ENCODE measurements around the gene ZBTB16. TPM values are rescaled to one million over a fixed set of nuclear protein-coding genes. Genes with fewer than 3 reads are reported as not detected.

ZBTB16 gene
- polyA plus RNA-seq, 1 donor from 2014 or later = 0.45 TPM

- no peak overlapping the region for H3K27ac ChIP-seq (ENCODE audit: low read length)
- no peaks in the 10 kb centered on the region for H3K79me2 ChIP-seq (replicated peaks; ENCODE audit: insufficient read depth, low read length)
- H2AFZ ChIP-seq (ENCODE audit: low read depth, low read length) = no peak overlapping the region
- no peaks in the 10 kb centered on the region for H3K36me3 ChIP-seq (ENCODE audit: insufficient read depth, low read length)
- no peaks in the 10 kb centered on the region for H3F3A ChIP-seq (ENCODE audit: insufficient read depth, low read length, poor library complexity, severe bottlenecking)
- H3K9me2 ChIP-seq (ENCODE audit: insufficient read depth, low read length) = no peaks in the 10 kb centered on the region
- H4K20me1 ChIP-seq (ENCODE audit: insufficient read depth) = no peaks in the 10 kb centered on the region
- TF ChIP-seq, protein P1, sequence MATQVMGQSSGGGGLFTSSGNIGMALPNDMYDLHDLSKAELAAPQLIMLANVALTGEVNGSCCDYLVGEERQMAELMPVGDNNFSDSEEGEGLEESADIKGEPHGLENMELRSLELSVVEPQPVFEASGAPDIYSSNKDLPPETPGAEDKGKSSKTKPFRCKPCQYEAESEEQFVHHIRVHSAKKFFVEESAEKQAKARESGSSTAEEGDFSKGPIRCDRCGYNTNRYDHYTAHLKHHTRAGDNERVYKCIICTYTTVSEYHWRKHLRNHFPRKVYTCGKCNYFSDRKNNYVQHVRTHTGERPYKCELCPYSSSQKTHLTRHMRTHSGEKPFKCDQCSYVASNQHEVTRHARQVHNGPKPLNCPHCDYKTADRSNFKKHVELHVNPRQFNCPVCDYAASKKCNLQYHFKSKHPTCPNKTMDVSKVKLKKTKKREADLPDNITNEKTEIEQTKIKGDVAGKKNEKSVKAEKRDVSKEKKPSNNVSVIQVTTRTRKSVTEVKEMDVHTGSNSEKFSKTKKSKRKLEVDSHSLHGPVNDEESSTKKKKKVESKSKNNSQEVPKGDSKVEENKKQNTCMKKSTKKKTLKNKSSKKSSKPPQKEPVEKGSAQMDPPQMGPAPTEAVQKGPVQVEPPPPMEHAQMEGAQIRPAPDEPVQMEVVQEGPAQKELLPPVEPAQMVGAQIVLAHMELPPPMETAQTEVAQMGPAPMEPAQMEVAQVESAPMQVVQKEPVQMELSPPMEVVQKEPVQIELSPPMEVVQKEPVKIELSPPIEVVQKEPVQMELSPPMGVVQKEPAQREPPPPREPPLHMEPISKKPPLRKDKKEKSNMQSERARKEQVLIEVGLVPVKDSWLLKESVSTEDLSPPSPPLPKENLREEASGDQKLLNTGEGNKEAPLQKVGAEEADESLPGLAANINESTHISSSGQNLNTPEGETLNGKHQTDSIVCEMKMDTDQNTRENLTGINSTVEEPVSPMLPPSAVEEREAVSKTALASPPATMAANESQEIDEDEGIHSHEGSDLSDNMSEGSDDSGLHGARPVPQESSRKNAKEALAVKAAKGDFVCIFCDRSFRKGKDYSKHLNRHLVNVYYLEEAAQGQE (IDR thresholded peaks at IDR 0.05; ENCODE audit: borderline replicate concordance) = no peak
- no peak for TF ChIP-seq EZH2 (IDR thresholded peaks at IDR 0.05; ENCODE audit: borderline replicate concordance, insufficient read depth, low read length, poor library complexity, severe bottlenecking)
- TF ChIP-seq CTCF (IDR thresholded peaks at IDR 0.05; ENCODE audit: poor library complexity, severe bottlenecking) = no peak
- no peak for TF ChIP-seq EP300 (conservative IDR thresholded peaks at IDR 0.05; ENCODE audit: poor library complexity, severe bottlenecking)
- TF ChIP-seq SMC3 (conservative IDR thresholded peaks at IDR 0.05; ENCODE audit: poor library complexity) = no peak
- TF ChIP-seq TAF1 (IDR thresholded peaks at IDR 0.05; ENCODE audit: low read depth) = no peak
- TF ChIP-seq RAD21 (conservative IDR thresholded peaks at IDR 0.05) = no peak
- TF ChIP-seq POLR2AphosphoS5 (IDR thresholded peaks at IDR 0.05) = no peak
- no peak for TF ChIP-seq MXI1 (conservative IDR thresholded peaks at IDR 0.05; ENCODE audit: poor library complexity, severe bottlenecking)
- no peaks in the 10 kb centered on the region for H3K27me3 ChIP-seq (ENCODE audit: insufficient read depth, low read depth, low read length)
- H3K4me3 ChIP-seq (ENCODE audit: low read length) = no peak overlapping the region
- no peak overlapping the region for H3K9ac ChIP-seq (ENCODE audit: low read length)
- H3K9me3 ChIP-seq (ENCODE audit: low read length) = no peaks in the 10 kb centered on the region
- H3K4me2 ChIP-seq (ENCODE audit: low read length) = no peak overlapping the region
Measured at GRCh38 chr11:114017723-114018122, 41.8 kb upstream of the ZBTB16 start.

- no peaks in the 10 kb centered on the region for H3K9me3 ChIP-seq (ENCODE audit: low read length)
Measured at GRCh38 chr11:114019046-114019445, 40.5 kb upstream of the ZBTB16 start.

More at GRCh38 chr11:114019046-114019445, 40.5 kb upstream of the ZBTB16 start:
- no peaks in the 10 kb centered on the region for H3F3A ChIP-seq (ENCODE audit: insufficient read depth, low read length, poor library complexity, severe bottlenecking)
- H3K4me3 ChIP-seq (ENCODE audit: low read length) = no peak overlapping the region
- H3K27me3 ChIP-seq (ENCODE audit: insufficient read depth, low read depth, low read length) = no peaks in the 10 kb centered on the region
- no peak overlapping the region for H3K4me2 ChIP-seq (ENCODE audit: low read length)
- H3K79me2 ChIP-seq (replicated peaks; ENCODE audit: insufficient read depth, low read length) = no peaks in the 10 kb centered on the region
- H2AFZ ChIP-seq (ENCODE audit: low read depth, low read length) = no peak overlapping the region
- H3K9ac ChIP-seq (ENCODE audit: low read length) = no peak overlapping the region
- no peaks in the 10 kb centered on the region for H4K20me1 ChIP-seq (ENCODE audit: insufficient read depth)
- no peak for TF ChIP-seq POLR2AphosphoS5 (IDR thresholded peaks at IDR 0.05)
- TF ChIP-seq MXI1 (conservative IDR thresholded peaks at IDR 0.05; ENCODE audit: poor library complexity, severe bottlenecking) = no peak
- no peak for TF ChIP-seq CTCF (IDR thresholded peaks at IDR 0.05; ENCODE audit: poor library complexity, severe bottlenecking)
- no peak for TF ChIP-seq SMC3 (conservative IDR thresholded peaks at IDR 0.05; ENCODE audit: poor library complexity)
- H3K36me3 ChIP-seq (ENCODE audit: insufficient read depth, low read length) = no peaks in the 10 kb centered on the region
- H3K9me2 ChIP-seq (ENCODE audit: insufficient read depth, low read length) = no peaks in the 10 kb centered on the region
- H3K27ac ChIP-seq (ENCODE audit: low read length) = no peak overlapping the region
